Hepatocyte (in vitro differentiated cells): ENCODE measurements around the gene SLC35G1. TPM values are rescaled to one million over a fixed set of nuclear protein-coding genes. Genes with fewer than 3 reads are reported as not detected.

Experiments
- DNase-seq: peaks from one replicate; pipeline ENCODE4 v3.0.0-alpha.2; 2016; ENCODE audit warnings: low spot score
- H2AFZ ChIP-seq: fragments of 200-600 bp; sonication (generic); 2 replicates; pipeline ENCODE4 v1.6.0; 2016; ENCODE audit warnings: antibody characterized with exemption, mild to moderate bottlenecking
- H3K27ac ChIP-seq: fragments of 200-600 bp; sonication (generic); 2 replicates; pipeline ENCODE4 v1.5.1; 2016; ENCODE audit warnings: mild to moderate bottlenecking
- H3K27me3 ChIP-seq: fragments of 200-600 bp; sonication (generic); 2 replicates; pipeline ENCODE4 v1.6.1; 2016
- H3K36me3 ChIP-seq: fragments of 200-600 bp; sonication (generic); replicated peaks from 2 replicates; pipeline ENCODE4 v1.5.1; 2016; ENCODE audit warnings: low read depth; ENCODE audit not compliant: insufficient read depth
- H3K4me1 ChIP-seq: fragments of 200-600 bp; sonication (generic); 2 replicates; pipeline ENCODE4 v1.5.1; 2016; ENCODE audit warnings: mild to moderate bottlenecking, moderate library complexity; ENCODE audit not compliant: insufficient read depth
- H3K4me2 ChIP-seq: fragments of 200-600 bp; sonication (generic); 2 replicates; pipeline ENCODE4 v1.6.0; 2016
- H3K4me3 ChIP-seq: fragments of 200-600 bp; sonication (generic); 2 replicates; pipeline ENCODE4 v1.5.1; 2016; ENCODE audit warnings: mild to moderate bottlenecking
- H3K79me2 ChIP-seq: fragments of 200-600 bp; sonication (generic); 2 replicates; pipeline ENCODE4 v1.6.0; 2017; ENCODE audit warnings: mild to moderate bottlenecking
- H3K9me2 ChIP-seq: fragments of 200-600 bp; sonication (generic); replicated peaks from 2 replicates; pipeline ENCODE4 v1.6.0; 2017; ENCODE audit warnings: mild to moderate bottlenecking; ENCODE audit not compliant: insufficient read depth
- H3K9me3 ChIP-seq: fragments of 200-600 bp; sonication (generic); 2 replicates; pipeline ENCODE4 v1.5.1; 2016; ENCODE audit warnings: low read depth, mild to moderate bottlenecking
- H4K20me1 ChIP-seq: fragments of 200-600 bp; sonication (generic); 2 replicates; pipeline ENCODE4 v1.6.0; 2016; ENCODE audit warnings: mild to moderate bottlenecking; ENCODE audit not compliant: insufficient read depth, poor library complexity, severe bottlenecking
- CTCF ChIP-seq: fragments of 200-600 bp; sonication (generic); IDR thresholded peaks from 2 replicates; pipeline ENCODE4 v1.5.1; 2016; ENCODE audit warnings: antibody characterized with exemption, mild to moderate bottlenecking; ENCODE audit not compliant: poor library complexity
- EZH2 ChIP-seq: fragments of 200-600 bp; sonication (generic); IDR thresholded peaks from 2 replicates; pipeline ENCODE4 v1.6.1; 2016; ENCODE audit warnings: antibody characterized with exemption, mild to moderate bottlenecking, borderline replicate concordance
- EZH2phosphoT487 ChIP-seq: fragments of 200-600 bp; sonication (generic); IDR thresholded peaks from one replicate; pipeline ENCODE4 v1.6.1; 2018; ENCODE audit warnings: antibody characterized with exemption, mild to moderate bottlenecking, low read depth, moderate library complexity; ENCODE audit not compliant: unreplicated experiment, severe bottlenecking
- WGBS: methylation state at CpG from one replicate; pipeline ENCODE4 v1.1.6; 2016; ENCODE audit warnings: low lambda C conversion rate; ENCODE audit errors: missing lambda C conversion rate; 5-methylcytosine and 5-hydroxymethylcytosine counted together
- polyA plus RNA-seq: library from polyadenylated mRNA; unstranded; fragments of >200 nt; fragmentation: Nextera tagmentation; extraction: Ambion mirVana; gene quantifications from 2 replicates; pipeline ENCODE4 v1.2.1, GENCODE V29; 2016
- total RNA-seq: library from RNA; depleted of rRNA; stranded (reverse); fragments of >200 nt; gene quantifications from 2 replicates; pipeline ENCODE4 v1.2.3, GENCODE V29; 2014

SLC35G1 gene
- total and polyA plus RNA-seq, 2 experiments from 2014 or later = 12.7 to 19.1 TPM

GRCh38 chr10:93872375-93873158, 21.2 kb upstream of the SLC35G1 start:
- no peak overlapping the region for H3K4me3 ChIP-seq
- no peaks in the 10 kb centered on the region for H3K79me2 ChIP-seq
- peak overlapping the region; percentile 51 for H3K27ac ChIP-seq
- no peaks in the 10 kb centered on the region for H4K20me1 ChIP-seq
- DNase-seq = no peak
- H3K9me2 ChIP-seq = no peaks in the 10 kb centered on the region
- H3K36me3 ChIP-seq = no peaks in the 10 kb centered on the region
- peak overlapping the region; percentile 18 for H2AFZ ChIP-seq
- H3K4me2 ChIP-seq = no peak overlapping the region
- H3K9me3 ChIP-seq = no peaks in the 10 kb centered on the region
- TF ChIP-seq EZH2 (no peak), EZH2phosphoT487 (no peak), CTCF (no peak)
- 90% methylated on average over 2 of the region's 2 CpGs for WGBS
- H3K27me3 ChIP-seq = no peaks in the 10 kb centered on the region
- peaks cover 24% of the 10 kb centered on the region for H3K4me1 ChIP-seq

DNA sequence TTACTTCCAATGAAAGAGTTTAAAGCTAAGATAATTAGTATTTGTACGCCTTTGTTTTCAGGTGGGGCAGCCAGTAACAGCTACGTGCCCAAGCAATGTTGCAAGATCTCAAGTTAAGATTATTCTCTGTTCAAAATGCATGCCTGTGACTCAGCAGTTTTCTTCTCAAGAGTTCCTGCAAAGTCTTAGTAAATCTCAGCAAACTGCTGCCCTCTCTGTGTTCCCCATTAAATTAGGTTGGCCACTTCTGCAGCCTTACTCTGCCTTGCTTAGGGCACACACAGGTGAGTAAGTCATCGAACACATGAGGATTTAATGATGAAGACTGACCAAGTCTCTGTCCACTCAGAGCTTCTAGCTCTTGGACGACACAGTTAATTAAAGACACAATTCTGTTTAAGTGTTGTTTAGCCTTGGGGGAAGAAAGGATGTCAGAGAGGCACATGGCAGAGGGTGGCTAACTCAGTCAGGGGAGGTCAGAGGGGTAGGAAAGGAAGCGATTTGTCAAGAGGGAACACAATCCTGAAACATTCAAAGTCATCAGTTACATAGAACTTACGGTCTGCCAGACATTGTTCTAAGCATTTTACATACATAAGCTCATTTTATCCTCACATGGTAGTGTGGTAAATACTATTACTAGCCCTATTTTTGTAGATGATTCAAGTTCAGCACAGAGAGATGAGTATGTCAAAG, 20.2 kb upstream of the SLC35G1 start:
- no peaks in the 10 kb centered on the region for H3K27me3 ChIP-seq
- no peaks in the 10 kb centered on the region for H3K79me2 ChIP-seq
- no peak for TF ChIP-seq CTCF
- WGBS = 67% methylated on average over 6 of the region's 6 CpGs
- H2AFZ ChIP-seq = no peak overlapping the region
- peak; percentile 32 for DNase-seq
- no peaks in the 10 kb centered on the region for H3K36me3 ChIP-seq
- peaks cover 24% of the 10 kb centered on the region for H3K4me1 ChIP-seq
- no peaks in the 10 kb centered on the region for H3K9me2 ChIP-seq
- no peaks in the 10 kb centered on the region for H4K20me1 ChIP-seq
- H3K9me3 ChIP-seq = no peaks in the 10 kb centered on the region
- H3K27ac ChIP-seq = peak overlapping the region; percentile 42
- no peak overlapping the region for H3K4me2 ChIP-seq
- no peak overlapping the region for H3K4me3 ChIP-seq

- Histone ChIP-seq H3K4me1 (peaks cover 24% of the 10 kb centered on the region), H3K27me3 (no peaks in the 10 kb centered on the region), H3K9me2 (no peaks in the 10 kb centered on the region), H3K4me2 (no peak overlapping the region), H3K27ac (no peak overlapping the region), H4K20me1 (no peaks in the 10 kb centered on the region), H3K36me3 (no peaks in the 10 kb centered on the region), H2AFZ (no peak overlapping the region), H3K9me3 (no peaks in the 10 kb centered on the region), H3K4me3 (no peak overlapping the region), H3K79me2 (no peaks in the 10 kb centered on the region)
- TF ChIP-seq CTCF (no peak), EZH2 (no peak), EZH2phosphoT487 (no peak)
- DNase-seq = no peak
- WGBS = 53% methylated on average over 3 of the region's 3 CpGs
These were observed 19.3 kb upstream of the SLC35G1 start for GRCh38 chr10:93874309-93875031.
